Thyroid gland (tissue), 4 donors: ENCODE results near the gene WIPI1.

ENCODE experiments used
- POLR2A ChIP-seq, 2 donors: fragments of 450-650 bp; IDR thresholded peaks; one replicate each; pipeline ENCODE4 v1.6.1; 2017; ENCODE audit warnings: antibody characterized with exemption in 2 of 2, mild to moderate bottlenecking in 2 of 2, moderate library complexity in 1 of 2
- TF ChIP-seq, protein P1 (sequence below), 6 experiments: fragments of 200-600 bp in 3 of 6; fragments of 450-650 bp in 3 of 6; sonication (generic) in 3 of 6; IDR thresholded peaks; one replicate each; pipeline ENCODE4 v1.5.1; 2016 to 2019; ENCODE audit warnings: antibody characterized with exemption in 6 of 6, mild to moderate bottlenecking in 2 of 6, inconsistent platforms in 1 of 6, moderate library complexity in 1 of 6

DNA sequence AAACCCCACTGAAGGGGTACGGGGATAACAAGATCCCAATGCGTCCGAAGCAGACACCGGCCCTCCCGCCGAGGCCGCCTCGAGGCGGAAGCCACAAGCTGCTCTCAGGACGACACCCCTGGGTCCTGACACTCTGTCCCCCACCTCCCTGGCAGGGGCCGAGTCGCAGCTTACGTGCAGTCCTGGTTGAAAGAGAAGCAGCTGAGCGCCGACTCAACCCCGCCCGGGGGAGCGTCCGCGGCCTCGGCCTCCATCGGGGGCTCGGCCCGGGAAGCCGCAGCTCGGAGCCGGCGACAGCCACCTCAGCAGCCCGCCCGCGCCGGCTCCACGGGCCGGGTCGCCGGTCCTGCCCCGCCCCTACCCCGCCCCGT, at the start of gene WIPI1:
- TF ChIP-seq, protein P1, sequence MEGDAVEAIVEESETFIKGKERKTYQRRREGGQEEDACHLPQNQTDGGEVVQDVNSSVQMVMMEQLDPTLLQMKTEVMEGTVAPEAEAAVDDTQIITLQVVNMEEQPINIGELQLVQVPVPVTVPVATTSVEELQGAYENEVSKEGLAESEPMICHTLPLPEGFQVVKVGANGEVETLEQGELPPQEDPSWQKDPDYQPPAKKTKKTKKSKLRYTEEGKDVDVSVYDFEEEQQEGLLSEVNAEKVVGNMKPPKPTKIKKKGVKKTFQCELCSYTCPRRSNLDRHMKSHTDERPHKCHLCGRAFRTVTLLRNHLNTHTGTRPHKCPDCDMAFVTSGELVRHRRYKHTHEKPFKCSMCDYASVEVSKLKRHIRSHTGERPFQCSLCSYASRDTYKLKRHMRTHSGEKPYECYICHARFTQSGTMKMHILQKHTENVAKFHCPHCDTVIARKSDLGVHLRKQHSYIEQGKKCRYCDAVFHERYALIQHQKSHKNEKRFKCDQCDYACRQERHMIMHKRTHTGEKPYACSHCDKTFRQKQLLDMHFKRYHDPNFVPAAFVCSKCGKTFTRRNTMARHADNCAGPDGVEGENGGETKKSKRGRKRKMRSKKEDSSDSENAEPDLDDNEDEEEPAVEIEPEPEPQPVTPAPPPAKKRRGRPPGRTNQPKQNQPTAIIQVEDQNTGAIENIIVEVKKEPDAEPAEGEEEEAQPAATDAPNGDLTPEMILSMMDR (IDR thresholded peaks at IDR 0.05): no peak
- peak in 1 of 2 donors; percentile 40 for TF ChIP-seq POLR2A (IDR thresholded peaks at IDR 0.05)
